LHCN-M2 (cell line): ENCODE measurements around the gene KBTBD4. TPM values are rescaled to one million over a fixed set of nuclear protein-coding genes. Genes with fewer than 3 reads are reported as not detected.
"Not testable (repeated sequence)": the region's sequence is repeated elsewhere in the genome, so short reads cannot be mapped to it uniquely, and the experiment has no call there.

Experiments
- DNase-seq: peaks from one replicate; pipeline ENCODE4 v3.0.0-alpha.2; 2012; ENCODE audit warnings: low read depth
- total RNA-seq: library from RNA; depleted of rRNA; stranded (reverse); fragments of >200 nt; gene quantifications from 2 replicates; pipeline ENCODE4 v1.2.3, GENCODE V29; 2014

KBTBD4 gene
- total RNA-seq, 1 experiment from 2014 or later = 30.4 TPM

DNA sequence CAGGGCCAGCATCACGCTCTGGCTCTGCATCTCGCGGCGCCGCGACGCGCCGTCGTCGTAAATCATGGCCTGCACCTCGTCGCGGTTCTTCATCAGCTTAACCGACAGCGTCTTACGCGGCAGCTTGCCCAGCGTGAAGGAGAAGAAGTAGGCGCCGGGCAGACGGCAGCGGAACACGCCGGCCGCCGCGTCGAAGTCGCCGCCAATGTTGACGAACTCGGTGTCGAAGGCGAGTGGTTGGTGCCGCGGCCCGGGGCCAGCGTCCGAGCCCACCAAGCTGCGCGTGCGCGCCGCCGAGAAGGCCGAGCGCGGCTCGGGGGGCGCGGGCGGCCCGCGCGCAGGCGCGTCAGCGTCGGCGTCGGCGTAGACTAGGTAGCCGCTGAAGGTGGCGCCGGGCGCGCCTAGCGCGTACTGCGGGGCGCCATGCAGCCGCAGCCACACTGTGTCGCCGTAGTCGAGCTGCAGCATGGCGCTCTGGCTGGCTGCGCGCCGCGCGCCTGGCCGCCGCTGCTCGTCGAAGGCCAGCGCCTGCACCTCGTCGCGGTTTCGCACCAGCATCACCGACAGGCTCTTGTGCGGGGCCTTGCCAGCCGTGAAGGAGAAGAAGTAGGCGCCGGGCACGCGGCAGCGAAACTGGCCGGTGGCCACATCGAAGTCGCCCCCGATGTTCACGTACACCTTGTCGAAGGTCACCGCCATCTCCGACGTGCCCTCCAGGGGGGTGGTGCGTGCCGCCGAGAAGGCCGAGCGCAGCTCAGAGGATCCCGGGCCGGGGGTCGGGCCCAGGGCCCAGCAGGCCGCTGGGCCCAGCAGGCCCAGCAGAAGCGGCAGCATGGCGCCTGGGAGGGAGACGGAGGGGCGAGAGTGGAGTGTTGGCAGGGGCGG, 11.4 kb upstream of the KBTBD4 start:
- DNase-seq = no peak

DNA sequence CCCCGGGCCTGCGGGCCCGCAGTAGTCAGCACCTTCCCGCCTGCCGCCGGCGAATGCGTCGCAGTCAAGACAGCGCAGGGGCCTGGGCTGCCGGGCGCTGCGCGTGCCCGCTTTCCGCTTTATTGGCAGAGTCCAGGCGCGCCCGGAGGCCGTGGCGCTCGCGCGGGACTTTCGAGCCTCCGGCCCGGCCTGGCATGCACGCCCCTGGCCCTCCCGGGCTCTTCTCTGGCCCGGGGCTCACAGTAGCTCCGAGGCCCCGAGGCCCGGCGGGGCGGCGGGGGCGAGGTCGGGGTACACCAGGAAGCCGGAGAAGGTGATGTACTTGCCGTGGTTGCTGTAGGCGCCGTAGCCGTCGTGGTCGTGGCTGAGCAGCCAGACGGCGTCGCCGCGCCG, 10.8 kb upstream of the KBTBD4 start:
- no peak for DNase-seq

DNA sequence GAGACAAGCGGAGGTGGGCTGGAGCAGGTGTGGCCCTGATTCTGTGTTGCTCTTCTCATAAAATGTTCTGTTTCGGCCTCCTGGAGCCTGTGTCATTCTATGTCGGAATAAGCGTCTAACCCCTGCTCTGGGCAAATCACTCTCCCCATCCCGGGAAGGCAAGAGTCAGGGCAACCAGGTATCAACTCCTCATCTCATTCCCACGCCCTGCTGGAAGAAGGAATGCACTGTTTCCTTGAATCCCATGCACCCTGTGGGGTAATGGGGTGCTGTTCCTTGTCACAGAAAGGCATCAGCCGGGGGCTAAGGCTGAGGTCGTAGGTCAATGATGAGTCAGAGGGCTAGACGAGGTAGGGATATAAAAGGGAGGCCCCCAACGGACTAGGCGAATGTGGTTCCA, 10.3 kb upstream of the KBTBD4 start:
- DNase-seq = no peak

DNA sequence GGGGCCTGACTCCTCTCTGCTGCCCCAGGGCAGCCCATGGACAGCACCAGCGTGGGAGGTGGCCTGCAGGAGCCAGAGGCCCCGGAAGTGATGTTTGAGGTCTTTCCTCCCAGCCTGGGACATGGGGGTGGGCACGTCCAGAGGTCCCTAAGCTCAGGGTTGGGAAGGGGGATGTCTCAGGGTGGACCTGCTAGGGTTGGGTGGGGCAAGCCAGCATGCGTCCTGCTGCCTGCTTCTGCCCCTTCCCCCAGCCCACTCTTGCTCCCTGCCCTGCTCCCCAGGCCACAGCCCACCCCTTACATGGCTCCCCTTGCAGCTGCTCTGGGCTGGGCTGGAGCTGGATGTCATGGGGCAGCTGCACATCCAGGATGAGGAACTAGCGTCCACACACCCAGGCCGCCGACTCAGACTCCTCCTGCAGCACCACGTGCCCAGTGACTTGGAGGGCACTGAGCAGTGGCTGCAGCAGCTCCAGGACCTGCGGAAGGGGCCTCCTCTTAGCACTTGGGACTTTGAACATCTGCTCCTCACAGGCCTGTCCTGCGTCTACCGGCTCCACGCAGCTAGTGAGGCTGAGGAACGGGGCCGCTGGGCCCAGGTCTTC, 9.1 kb upstream of the KBTBD4 start:
- peak; percentile 29 for DNase-seq

DNA sequence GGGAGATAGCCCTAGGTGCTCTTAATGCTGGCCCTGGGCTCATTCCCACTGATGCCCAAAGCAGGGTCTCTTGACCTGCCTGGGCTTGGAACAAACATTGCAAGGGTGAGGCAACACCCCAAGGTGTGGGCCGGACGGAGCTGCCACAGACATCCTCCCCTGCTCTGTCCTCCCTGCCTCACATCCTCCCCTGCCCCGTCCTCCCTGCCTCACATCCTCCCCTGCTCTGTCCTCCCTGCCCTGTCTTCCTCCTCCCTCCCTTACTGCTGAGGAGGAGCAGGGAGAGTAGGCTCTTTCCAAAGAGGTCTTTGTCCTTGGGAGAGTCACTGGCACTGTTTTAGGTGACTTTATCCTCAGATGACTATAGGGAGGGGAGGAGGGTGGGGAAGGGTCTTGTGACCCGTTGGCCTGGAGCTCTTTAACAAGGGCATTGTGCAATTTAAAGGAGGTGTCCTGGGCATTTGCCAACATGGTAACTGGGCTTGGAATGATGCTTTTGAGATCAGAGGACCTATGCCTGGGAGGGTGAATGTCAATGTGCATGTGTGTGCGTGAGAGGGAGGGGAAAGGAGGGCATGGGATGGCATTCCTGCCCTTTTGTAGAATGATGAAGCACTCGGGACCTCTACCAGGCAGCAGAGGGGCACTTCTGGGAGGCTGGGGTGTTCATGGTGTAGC, 8.4 kb upstream of the KBTBD4 start:
- no peak for DNase-seq

DNA sequence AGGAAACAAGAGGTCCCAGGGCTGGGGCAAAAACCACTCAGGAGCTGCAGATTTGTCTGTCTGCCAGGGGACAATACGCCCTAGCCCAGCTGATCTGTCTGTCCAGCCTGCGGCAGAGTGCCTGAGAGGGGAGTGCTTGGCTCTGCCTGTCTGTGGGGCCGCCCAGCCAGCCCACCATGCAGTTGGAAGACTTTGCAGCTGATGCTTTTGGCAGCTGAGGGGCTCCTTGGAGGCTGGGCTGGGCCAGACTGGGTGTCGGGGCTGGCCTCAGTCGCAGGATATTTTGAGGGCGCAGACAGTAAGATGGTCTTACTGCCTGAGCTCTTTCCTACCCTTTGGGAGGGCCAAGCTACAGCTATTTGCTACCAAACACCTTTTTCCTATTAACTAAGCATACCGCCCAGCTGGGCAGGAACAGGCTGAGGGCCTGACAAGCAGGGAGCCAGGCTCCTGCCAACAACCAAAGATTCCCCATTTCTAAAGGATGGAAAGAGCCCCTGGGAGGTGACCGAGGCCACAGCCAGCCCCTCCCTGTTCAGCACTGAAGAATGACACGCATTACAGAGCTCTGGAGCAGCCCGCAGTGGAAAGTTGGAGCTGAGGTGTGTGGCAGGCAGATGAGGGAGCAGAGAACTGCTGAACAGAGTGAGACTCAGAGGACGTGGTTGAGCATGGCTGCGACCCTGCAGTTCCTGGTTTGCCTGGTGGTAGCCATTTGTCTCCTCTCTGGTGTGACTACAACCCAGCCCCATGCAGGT, 7.5 kb upstream of the KBTBD4 start, which contains the start of gene FAM180B:
TSS of gene FAM180B (plus strand) at position 581 of the 758 bp plus-strand sequence. CDS start at position 672, 91 bp downstream.
- no peak for DNase-seq

DNA sequence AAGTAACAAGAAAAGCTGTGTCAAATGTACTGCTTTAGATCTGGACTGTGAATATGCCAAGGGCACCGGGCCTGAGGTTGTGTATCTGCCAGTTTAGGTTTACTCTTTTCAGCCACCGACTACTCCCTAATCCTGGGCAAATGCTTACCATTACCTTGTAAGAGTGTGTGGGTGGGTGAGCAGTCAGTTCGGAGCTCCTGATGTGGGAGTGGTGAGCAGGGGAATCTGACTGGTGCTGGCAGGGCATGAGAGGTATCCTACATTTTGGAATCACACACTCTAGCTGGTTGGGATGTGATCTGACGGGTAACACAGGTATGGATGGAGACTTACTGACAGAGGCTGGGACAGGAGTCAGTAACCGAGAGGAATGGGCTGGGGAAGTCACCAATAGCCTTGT, 5.1 kb upstream of the KBTBD4 start:
- no peak for DNase-seq

DNA sequence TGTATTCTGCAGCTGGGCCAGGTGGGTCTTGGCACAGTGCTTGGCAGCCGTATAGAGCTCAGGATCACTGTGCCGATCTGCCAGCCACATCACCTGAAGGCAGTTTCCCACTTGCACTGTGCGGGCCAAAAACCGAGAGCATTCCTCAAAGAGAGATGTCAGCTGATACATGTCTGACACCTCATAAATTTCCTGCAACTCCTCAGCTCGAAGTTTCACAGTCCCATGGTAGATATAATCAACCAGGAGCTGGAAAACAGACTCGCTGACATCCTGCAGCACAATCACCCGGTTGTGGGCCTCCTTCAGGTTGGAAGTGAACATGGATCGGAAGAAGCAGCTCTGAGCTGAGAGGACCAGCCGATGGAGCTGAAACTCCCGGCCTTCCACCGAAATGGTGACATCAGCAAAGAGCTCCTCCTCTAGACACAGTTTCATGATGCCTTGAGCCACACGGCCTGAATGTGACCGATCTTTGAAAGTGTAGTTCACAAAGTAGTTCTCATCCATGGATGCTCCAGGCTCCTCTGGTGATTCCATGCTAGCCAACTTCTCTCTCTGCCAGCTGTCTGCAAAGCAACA, 1.2 kb downstream of the KBTBD4 start:
- DNase-seq = no peak

DNA sequence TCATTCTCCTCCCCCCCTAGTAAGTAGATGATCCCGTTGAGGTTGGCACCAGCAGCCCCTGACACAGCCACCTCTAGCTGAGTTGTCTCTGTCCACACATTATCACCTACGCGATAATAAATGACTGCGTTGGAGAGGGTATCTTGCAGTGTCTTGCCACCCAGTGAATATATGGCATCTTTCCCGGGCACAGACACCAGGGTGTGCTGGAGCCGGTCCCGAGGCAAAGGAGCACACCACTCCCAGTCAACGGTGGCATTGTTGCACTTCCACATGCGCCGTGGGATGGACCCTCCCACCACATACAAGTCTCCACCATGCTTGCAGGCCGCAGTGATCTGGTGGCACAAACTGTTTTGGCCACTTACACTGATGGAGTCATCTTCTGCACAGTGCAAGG, 5.4 kb downstream of the KBTBD4 start:
- DNase-seq = no peak

DNA sequence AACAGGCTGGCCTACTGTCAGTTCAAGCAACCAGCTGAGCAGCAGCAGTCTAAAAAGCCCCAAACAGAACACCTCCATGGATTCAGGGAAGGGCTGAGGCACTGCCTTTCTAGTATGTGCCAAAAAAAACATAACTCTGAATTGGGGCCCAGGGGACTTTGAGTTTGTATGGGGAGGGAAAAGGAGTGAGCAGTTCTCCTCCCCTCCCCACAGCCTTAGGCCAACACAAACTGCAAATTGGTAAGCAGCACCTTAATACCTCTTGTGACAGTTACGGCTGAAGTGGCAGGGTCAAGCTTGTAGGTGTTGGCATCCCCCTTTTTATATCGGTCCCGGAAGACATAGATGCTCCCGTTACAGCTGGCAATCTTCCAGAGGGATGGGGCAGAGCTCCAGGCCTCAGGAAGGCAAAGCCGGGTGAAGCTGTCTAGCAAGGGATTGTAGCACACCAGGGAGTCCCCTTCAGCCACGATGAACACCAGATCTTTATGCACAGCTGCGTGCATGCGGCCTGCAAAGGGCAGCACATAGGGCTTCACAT, 6.0 kb downstream of the KBTBD4 start:
- peak; percentile 46 for DNase-seq

DNA sequence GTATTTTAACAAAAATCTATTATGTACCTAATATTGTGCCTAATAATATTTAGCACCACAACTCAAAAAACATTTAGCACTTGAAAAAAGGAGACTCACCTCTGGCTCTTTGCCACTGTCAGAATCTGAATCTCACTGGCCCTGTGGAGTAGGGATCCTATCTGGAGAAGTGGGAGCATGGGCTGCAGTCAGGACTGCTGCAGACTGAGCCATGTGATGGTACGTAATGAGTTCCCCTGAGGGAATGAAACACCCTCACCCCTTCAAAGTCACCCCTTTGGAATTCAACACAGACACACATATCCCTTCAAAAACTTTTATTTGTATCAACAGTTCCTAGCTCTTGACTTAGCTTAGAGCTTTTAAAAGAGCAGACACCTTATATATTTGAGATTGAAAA, 6.9 kb downstream of the KBTBD4 start:
- DNase-seq = peak; percentile 59

DNA sequence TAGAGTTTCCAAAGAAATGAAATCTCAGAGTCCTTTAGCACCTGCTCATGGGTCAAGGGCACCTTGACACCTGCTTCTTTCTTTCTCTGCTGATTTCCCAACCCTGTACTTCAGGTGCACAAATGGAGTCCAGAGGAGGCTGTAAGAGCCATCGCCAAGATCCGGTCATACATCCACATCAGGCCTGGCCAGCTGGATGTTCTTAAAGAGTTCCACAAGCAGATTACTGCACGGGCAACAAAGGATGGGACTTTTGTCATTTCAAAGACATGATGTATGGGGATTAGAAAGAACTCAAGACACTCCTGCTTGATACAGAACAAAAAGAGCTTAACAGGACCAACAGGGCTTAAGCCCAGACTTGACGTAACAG, 7.4 kb downstream of the KBTBD4 start:
- DNase-seq = no peak

DNA sequence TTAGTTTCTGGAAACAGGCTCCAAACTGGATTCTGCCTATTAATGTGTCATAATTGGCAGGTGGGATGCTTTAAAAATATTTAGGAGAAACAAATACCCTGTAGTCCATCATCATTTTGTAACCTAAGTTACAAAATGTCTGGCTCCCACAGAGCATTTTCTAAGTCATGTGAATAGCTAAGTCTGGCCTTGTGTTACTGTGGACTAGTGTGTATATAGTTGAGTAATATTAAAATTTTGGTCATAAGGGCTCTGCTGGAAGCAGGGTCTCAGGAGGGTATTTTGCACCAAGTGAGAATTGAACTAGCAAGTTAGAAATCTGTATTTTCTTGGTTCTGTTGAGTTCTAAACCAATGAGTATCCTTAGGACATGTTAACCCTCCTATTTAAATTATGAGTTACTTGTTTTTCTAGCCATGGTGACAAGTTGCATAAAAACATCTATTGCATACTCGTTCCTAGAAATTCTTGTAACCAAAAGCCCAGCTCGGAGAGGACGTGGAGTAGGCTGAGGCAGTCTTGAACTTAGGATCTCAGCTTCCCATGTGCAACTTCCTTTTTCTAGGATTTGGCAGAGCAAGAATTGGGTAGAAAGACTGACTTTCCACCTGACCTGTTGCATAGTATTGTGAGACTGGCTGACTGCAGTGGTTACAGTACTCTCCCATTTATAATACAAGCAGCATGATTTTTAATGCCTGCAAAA, 8.0 kb downstream of the KBTBD4 start:
- no peak for DNase-seq

DNA sequence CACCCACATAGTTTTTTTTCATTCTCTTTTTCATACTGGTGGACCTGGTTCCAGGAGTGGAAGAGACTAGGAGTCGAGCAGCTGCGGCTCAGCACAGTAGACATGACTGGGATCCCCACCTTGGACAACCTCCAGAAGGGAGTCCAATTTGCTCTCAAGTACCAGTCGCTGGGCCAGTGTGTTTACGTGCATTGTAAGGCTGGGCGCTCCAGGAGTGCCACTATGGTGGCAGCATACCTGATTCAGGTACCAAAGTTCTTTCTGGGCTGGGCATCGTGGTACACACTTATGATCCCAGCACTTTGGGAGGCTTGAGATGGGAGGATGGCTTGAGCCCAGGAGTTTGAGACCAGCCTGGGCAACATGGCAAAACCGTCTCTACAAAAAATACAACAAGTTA, 9.1 kb downstream of the KBTBD4 start:
- DNase-seq = no peak

DNA sequence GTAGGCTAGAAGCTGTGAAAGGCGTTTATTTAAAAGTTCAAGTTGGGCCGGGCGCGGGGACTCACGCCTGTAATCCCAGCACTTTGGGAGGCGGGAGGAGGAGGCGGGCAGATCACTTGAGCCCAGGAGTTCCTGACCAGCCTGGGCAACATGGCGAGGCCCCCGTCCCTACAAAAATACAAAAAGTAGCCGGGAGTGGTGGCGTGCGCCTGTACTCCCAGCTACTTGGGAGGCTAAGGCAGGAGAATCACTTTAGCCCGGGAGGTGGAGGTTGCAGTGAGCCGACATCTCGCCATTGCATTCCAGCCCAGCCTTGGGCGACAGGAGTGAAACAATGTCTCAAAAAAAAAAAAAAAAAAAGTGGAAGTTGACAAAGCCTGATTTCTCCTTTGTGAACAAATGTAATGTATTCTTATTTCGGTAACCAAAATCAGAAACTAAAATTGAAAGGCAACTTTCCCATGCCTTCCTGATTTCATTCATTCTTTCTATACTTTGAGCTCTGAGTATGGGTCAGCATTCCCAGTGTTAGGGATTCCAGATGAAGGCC, 12.5 kb downstream of the KBTBD4 start:
- DNase-seq = no peak

DNA sequence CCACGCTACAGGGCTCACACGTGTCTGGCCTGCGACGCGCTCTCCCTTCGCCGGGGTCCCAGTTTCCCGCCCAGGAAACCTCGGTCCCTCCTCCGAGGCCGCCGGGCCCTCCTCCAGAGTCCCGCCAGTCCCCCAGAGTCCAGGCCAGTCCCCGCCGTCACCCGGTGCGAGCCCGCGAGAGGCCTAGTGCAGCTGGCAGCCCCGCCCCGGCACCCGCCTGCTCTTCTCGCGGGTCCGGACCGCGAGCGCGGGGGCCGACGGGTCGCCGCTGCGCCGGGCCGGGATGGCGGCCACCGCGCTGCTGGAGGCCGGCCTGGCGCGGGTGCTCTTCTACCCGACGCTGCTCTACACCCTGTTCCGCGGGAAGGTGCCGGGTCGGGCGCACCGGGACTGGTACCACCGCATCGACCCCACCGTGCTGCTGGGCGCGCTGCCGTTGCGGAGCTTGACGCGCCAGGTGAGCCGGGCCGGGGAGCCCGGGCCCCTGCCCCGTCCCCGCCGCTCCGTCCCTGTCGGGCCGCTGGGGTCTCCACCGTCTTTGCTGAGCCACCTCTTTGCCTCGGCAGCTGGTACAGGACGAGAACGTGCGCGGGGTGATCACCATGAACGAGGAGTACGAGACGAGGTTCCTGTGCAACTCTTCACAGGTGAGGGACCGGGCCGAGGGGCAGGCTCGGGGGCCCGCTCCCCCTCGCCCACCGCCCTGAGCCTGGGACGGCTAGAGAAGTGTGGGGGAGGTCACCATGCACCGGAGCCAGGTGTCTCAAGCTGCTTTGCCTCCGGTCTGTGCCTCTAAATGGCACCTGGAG, 13.2 kb downstream of the KBTBD4 start, which contains the start of gene PTPMT1:
TSS of gene PTPMT1 (plus strand) at position 260 of the 809 bp plus-strand sequence. CDS start at position 284, 24 bp downstream.
- DNase-seq = peak; percentile 63

DNA sequence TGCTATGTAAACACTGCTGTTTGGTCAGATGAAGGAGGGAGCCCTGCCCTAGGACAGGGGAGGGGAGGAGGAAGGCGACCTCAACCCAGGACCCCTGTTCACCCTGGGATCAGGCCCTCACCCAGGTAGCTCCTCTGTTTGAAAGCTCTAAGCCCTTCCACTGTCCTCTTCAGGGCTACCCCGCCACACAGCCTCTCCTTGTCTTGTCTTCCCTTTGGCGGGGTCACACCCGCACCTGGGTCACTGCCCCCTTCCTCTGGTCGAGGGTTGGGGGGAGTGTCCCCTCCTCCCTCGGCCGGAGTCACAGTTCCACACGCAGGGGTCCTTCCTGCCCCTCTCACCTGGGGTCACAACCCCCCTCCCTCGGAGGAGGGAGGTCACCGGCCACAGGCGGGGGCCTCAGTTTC, 13.8 kb downstream of the KBTBD4 start:
- no peak for DNase-seq

DNA sequence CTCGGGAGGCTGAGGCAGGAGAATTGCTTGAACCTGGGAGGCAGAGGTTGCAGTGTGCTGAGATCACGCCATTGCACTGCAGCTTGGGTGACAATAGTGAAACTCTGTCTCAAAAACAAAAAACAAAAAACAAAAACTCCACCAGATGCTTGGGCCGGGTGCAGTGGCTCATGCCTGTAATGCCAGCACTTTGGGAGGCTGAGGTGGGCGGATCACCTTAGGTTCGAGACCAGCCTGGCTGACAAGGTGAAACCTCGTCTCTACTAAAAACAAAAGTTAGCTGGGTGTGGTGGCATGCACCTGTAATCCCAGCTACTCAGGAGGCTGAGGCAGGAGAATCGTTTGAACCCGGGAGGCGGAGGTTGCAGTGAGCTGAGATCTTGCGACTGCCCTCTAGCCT, 14.4 kb downstream of the KBTBD4 start:
- DNase-seq = not testable (repeated sequence)

DNA sequence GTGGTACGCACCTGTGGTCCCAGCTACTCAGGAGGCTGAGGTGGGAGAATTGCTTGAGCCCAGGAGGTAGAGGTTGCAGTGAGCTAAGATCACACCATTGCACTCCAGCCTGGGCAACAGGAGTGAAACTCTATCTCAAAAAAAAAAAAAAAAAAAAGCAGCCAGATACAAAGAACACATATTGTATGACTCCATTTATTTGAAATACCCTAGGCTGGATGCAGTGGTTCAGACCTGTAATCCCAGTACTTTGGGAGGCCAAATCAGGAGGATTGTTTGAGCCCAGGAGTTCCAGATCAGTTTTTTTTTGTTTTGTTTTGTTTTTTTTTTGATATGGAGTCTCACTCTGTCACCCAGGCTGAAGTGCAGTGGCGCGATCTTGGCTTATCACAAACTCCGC, 16.4 kb downstream of the KBTBD4 start:
- DNase-seq = not testable (repeated sequence)
